ENCODE data around the gene HGFAC.

Gene HGFAC

DNA sequence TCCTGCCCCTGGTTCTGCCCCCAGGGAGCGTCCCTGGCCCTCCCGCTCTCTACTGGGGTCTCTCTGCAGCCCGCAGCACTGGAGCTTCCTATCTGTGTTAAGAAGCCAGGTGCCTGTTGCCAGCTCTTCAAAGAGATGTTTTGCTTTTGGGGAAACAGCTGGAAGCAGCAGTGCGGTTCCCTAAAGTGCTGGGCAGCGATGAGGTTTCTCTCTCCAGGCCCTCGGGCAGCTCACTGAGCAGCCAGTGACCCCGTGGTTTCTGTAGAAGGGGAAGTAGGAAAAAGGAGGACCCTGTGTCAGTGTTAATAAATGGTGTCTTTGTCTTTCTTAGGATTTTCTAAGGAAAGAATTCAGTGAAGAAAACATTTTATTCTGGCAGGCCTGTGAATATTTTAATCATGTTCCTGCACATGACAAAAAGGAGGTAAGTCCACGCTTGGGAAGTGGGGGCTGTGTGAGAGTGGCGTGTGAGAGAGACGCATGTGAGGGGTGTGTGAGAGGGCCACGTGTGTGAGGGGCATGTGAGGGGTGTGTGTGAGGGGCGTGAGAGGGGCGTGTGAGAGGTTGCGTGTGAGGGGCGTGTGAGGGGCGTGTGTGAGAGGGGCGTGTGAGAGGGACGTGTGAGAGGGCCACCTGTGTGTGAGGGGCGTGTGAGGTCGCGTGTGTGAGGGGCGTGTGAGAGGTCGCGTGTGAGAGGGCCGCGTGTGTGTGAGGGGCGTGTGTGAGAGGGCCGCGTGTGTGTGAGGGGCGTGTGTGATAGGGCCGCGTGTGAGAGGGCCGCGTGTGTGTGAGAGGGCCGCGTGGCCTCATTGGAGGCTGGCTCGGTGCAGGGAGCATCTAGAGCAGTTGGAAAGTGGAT, 27.1 kb upstream of the HGFAC start:
- Histone ChIP-seq H3K27ac (ENCODE audit: low read depth, low read length) (no peak overlapping the region), H3K4me1 (ENCODE audit: control insufficient read depth, low read length) (no peaks in the 10 kb centered on the region), H3K79me2 (ENCODE audit: control insufficient read depth, low read length) (no peaks in the 10 kb centered on the region), H3K36me3 (ENCODE audit: control insufficient read depth, low read length) (no peaks in the 10 kb centered on the region), H3F3A (ENCODE audit: control insufficient read depth, insufficient read depth) (no peaks in the 10 kb centered on the region), H3K4me3 (ENCODE audit: low read length) (no peak overlapping the region), H3K4me2 (ENCODE audit: low read length) (no peak overlapping the region), H3K9me3 (ENCODE audit: control insufficient read depth, insufficient read depth, low read length) (no peaks in the 10 kb centered on the region), H3K27me3 (ENCODE audit: control insufficient read depth, low read length) (no peaks in the 10 kb centered on the region), H4K20me1 (ENCODE audit: control insufficient read depth, insufficient read depth, low read depth, low read length) (no peaks in the 10 kb centered on the region), H3K9me2 (replicated peaks; ENCODE audit: control insufficient read depth, low read length) (no peaks in the 10 kb centered on the region)
- TF ChIP-seq EZH2phosphoT487 (IDR thresholded peaks at IDR 0.05; ENCODE audit: borderline replicate concordance, low read length), result no peak
- TF ChIP-seq, protein P1, sequence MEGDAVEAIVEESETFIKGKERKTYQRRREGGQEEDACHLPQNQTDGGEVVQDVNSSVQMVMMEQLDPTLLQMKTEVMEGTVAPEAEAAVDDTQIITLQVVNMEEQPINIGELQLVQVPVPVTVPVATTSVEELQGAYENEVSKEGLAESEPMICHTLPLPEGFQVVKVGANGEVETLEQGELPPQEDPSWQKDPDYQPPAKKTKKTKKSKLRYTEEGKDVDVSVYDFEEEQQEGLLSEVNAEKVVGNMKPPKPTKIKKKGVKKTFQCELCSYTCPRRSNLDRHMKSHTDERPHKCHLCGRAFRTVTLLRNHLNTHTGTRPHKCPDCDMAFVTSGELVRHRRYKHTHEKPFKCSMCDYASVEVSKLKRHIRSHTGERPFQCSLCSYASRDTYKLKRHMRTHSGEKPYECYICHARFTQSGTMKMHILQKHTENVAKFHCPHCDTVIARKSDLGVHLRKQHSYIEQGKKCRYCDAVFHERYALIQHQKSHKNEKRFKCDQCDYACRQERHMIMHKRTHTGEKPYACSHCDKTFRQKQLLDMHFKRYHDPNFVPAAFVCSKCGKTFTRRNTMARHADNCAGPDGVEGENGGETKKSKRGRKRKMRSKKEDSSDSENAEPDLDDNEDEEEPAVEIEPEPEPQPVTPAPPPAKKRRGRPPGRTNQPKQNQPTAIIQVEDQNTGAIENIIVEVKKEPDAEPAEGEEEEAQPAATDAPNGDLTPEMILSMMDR (IDR thresholded peaks at IDR 0.05; ENCODE audit: low read depth, low read length, poor library complexity, severe bottlenecking), result no peak

DNA sequence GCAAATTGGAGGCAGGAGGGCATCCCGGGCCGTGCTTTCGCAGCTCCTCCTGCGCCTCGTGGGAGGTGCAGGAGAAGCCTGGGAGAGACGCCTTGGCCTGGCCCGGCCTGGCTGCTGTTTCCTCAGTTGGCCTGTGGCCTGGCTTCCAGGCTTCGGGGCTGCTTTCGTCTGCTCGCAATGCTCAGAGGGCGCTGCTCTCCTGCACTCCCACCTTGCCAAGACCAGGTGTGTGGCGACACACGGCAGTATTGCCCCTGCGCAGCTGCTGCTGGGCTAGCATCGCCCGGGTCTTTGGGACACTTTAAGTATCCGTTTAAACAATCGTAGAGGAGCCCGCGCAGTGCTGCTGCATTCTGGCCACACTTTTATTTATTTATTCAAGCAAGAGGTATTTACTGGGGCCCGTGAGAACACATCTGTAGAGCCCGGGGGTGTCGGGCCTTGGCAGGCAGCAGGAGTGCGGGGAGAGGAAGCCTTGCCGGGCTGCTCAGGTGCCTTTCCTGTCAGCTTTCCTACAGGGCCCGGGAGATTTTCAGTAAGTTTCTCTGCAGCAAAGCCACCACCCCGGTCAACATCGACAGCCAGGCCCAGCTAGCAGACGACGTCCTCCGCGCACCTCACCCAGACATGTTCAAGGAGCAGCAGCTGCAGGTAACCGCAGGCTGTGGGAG, 26.2 kb upstream of the HGFAC start:
- H3K79me2 ChIP-seq (ENCODE audit: control insufficient read depth, low read length), result no peaks in the 10 kb centered on the region
- no peaks in the 10 kb centered on the region for H3K36me3 ChIP-seq (ENCODE audit: control insufficient read depth, low read length)
- H4K20me1 ChIP-seq (ENCODE audit: control insufficient read depth, insufficient read depth, low read depth, low read length), result no peaks in the 10 kb centered on the region
- H3K27me3 ChIP-seq (ENCODE audit: control insufficient read depth, low read length), result no peaks in the 10 kb centered on the region
- no peak overlapping the region for H3K27ac ChIP-seq (ENCODE audit: low read depth, low read length)
- TF ChIP-seq, protein P1 (IDR thresholded peaks at IDR 0.05; ENCODE audit: low read depth, low read length, poor library complexity, severe bottlenecking), result no peak
- TF ChIP-seq EZH2phosphoT487 (IDR thresholded peaks at IDR 0.05; ENCODE audit: borderline replicate concordance, low read length), result no peak
- no peaks in the 10 kb centered on the region for H3K9me2 ChIP-seq (replicated peaks; ENCODE audit: control insufficient read depth, low read length)
- H3K4me1 ChIP-seq (ENCODE audit: control insufficient read depth, low read length), result no peaks in the 10 kb centered on the region
- no peak overlapping the region for H3K4me2 ChIP-seq (ENCODE audit: low read length)
- no peaks in the 10 kb centered on the region for H3K9me3 ChIP-seq (ENCODE audit: control insufficient read depth, insufficient read depth, low read length)
- no peaks in the 10 kb centered on the region for H3F3A ChIP-seq (ENCODE audit: control insufficient read depth, insufficient read depth)
- H3K4me3 ChIP-seq (ENCODE audit: low read length), result no peak overlapping the region

DNA sequence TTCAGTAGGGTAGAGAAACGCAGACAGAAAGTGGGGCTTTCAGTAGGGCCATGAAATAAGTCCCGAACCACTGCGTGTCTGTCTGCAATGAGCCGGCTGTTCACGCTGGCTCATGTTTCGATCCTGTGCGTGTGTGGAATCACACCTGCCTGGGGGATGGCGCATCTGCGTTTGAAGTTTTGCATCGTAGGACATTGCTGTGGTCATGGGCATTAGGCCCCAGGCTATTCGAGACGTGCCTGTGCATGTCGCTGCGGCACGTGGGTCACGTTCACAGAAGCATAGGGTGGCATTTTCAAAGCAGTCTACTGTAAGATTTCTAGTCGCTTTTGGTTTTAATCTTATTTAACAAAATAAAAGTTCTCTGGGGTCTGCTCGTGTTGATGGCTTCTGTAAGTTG, 25.5 kb upstream of the HGFAC start:
- H3K9me3 ChIP-seq (ENCODE audit: control insufficient read depth, insufficient read depth, low read length), result no peaks in the 10 kb centered on the region
- H3K4me3 ChIP-seq (ENCODE audit: low read length), result no peak overlapping the region
- H4K20me1 ChIP-seq (ENCODE audit: control insufficient read depth, insufficient read depth, low read depth, low read length), result no peaks in the 10 kb centered on the region
- no peak overlapping the region for H3K4me2 ChIP-seq (ENCODE audit: low read length)
- H3K27ac ChIP-seq (ENCODE audit: low read depth, low read length), result no peak overlapping the region
- no peaks in the 10 kb centered on the region for H3F3A ChIP-seq (ENCODE audit: control insufficient read depth, insufficient read depth)
- H3K4me1 ChIP-seq (ENCODE audit: control insufficient read depth, low read length), result no peaks in the 10 kb centered on the region
- no peaks in the 10 kb centered on the region for H3K36me3 ChIP-seq (ENCODE audit: control insufficient read depth, low read length)
- H3K79me2 ChIP-seq (ENCODE audit: control insufficient read depth, low read length), result no peaks in the 10 kb centered on the region
- TF ChIP-seq, protein P1 (IDR thresholded peaks at IDR 0.05; ENCODE audit: low read depth, low read length, poor library complexity, severe bottlenecking), result no peak
- no peak for TF ChIP-seq EZH2phosphoT487 (IDR thresholded peaks at IDR 0.05; ENCODE audit: borderline replicate concordance, low read length)
- no peaks in the 10 kb centered on the region for H3K27me3 ChIP-seq (ENCODE audit: control insufficient read depth, low read length)
- no peaks in the 10 kb centered on the region for H3K9me2 ChIP-seq (replicated peaks; ENCODE audit: control insufficient read depth, low read length)
